SK-N-MC (cell line): Measurements from ENCODE around the gene ARNT2.

Experiments
- EZH2 ChIP-seq: fragments of 200-600 bp; sonication (generic); IDR thresholded peaks from one replicate; pipeline ENCODE4 v1.6.1; 2017; ENCODE audit warnings: antibody characterized with exemption
- FOXP2 ChIP-seq: optimal IDR thresholded peaks from 2 replicates; pipeline ENCODE3; 2011; ENCODE audit warnings: mild to moderate bottlenecking, moderate library complexity; ENCODE audit not compliant: insufficient read depth; ENCODE audit errors: extremely low read length, control extremely low read depth
- POLR2AphosphoS5 ChIP-seq: IDR thresholded peaks from 2 replicates; pipeline ENCODE4 v1.6.1; 2012; ENCODE audit warnings: mild to moderate bottlenecking, low read depth, low read length, borderline replicate concordance

DNA sequence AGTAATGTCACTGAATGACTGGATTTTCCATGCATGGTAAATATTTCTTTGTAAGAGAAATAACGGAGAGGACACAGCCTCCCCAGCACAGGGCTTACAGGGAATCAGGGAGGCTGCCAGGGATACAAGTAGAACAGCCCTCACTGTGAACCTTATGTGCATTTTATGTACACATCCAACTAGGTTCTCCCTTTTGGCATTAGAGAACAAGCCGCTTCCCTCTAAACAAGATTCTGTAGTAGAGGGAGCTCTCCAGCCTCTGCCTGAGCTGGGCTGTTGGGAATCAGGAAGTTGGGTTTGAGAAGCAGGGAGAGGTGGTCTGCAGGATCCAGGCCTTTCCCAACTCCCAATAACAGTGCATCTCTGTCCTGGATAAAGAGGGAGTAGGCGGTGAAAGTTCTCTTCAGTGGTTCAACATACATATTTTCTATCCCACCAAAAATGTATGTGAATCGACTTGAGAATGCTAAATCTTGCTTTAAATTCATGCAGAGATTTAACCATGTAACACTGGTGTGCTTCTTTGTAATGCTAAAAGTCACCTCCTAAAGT lies 83.7 kb downstream of the ARNT2 start:
- TF ChIP-seq POLR2AphosphoS5, result no peak
- TF ChIP-seq EZH2, result no peak
- TF ChIP-seq FOXP2, result no peak
